HG03196 (cell line): Measurements from ENCODE around the gene SH2B2.
A peak's percentile ranks its signal among the peaks of the same experiment; 100 is the strongest.
"Not testable (repeated sequence)": the region's sequence is repeated elsewhere in the genome, so short reads cannot be mapped to it uniquely, and the experiment has no call there.

Experiments used
- ATAC-seq: cut with Tn5 transposase; IDR thresholded peaks from one replicate; pipeline ENCODE4 v1.9.1; 2021; ENCODE audit not compliant: unreplicated experiment

Gene SH2B2

GRCh38 chr7:102330666-102331460 is 44.2 kb downstream of the SH2B2 start:
- not testable (repeated sequence) for ATAC-seq

GRCh38 chr7:102335574-102335973 is 48.9 kb downstream of the SH2B2 start:
- not testable (repeated sequence) for ATAC-seq

- not testable (repeated sequence) for ATAC-seq
Measured at GRCh38 chr7:102337002-102337401, 50.3 kb downstream of the SH2B2 start.

- not testable (repeated sequence) for ATAC-seq
Measured at GRCh38 chr7:102337420-102337819, 50.8 kb downstream of the SH2B2 start.

GRCh38 chr7:102340599-102341368 is 54.1 kb downstream of the SH2B2 start:
- ATAC-seq = not testable (repeated sequence)

- not testable (repeated sequence) for ATAC-seq
Measured at GRCh38 chr7:102346983-102347382, 60.3 kb downstream of the SH2B2 start.

- not testable (repeated sequence) for ATAC-seq
Measured at GRCh38 chr7:102356344-102356743, 69.7 kb downstream of the SH2B2 start, which contains the start of gene SPDYE6. SPDYE6 (minus strand) TSS chr7:102356444; CDS start chr7:102356023, 421 bp downstream.

- ATAC-seq = peak; percentile 98
Measured at GRCh38 chr7:102363549-102364393, 77.1 kb downstream of the SH2B2 start.

DNA sequence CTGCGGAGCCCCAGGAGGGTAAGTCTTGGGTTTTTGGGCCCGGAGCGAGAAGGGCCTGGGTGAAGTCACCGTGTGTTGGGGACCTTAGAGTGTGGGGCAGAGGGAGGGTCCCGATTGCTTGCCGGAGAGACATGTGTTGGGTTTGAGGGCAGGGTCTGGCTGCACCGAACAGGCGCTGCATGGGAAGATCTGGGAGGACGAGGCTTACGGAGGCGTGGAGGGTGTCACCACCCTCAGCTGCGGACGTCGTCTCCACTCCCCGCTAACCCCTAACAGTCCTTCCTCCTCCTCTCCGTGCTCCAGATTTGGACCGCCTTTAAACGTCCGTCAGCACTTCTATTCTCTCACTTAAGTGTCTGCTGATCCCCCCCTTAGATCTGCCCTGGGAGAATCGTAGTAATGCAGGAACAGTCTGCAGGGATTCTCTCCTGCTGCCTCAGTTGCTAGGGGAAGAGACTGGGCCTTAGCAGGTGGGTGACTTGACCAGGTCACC is 77.8 kb downstream of the SH2B2 start:
- ATAC-seq = not testable (repeated sequence)

DNA sequence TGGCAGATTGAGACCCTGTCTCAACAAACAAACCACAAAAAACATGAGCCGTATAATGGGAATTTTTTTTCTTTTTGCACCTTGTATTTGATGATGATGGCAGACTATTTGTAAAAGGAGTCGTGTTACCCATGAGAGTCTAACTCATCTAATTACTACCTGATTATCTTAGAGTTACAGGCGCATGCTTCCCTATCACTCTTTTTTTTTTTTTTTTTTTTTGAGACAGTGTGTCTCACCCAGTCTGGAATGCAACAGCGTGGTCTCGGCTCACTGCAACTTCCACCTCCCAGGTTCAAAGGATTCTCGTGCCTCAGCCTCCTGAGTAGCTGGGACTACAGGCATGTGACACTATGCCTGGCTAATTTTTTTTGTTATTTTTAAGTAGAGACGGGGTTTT is 78.7 kb downstream of the SH2B2 start:
- ATAC-seq = not testable (repeated sequence)

- ATAC-seq = not testable (repeated sequence)
Measured at GRCh38 chr7:102370038-102370437, 83.4 kb downstream of the SH2B2 start.
